Suppressor macrophage treated with lipopolysaccharide for 4 hours (primary cell): ENCODE measurements around the gene SIGLEC15.

Experiments
- DNase-seq: peaks from one replicate; pipeline ENCODE4 v3.0.0-alpha.2; 2020

The SIGLEC15 gene

DNA sequence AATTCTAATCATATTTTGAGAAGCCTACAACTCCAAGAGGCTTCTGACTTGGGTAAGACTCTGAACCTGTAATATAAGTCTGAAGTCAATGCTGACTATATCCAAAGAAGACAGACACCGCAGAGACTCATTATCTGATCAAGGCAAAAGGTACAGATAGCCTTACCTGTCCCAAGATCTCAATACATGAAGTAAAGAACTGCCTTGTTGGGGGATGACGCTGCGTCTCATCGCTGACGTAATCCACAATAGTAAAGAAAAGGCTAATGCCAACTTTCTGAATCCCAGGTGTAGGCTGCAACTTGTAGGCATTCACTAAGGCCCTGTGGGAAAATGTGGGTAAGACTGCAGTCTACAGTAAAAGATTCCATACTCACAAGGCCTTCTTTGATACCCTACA is 62.1 kb downstream of the SIGLEC15 start:
- DNase-seq = no peak

DNA sequence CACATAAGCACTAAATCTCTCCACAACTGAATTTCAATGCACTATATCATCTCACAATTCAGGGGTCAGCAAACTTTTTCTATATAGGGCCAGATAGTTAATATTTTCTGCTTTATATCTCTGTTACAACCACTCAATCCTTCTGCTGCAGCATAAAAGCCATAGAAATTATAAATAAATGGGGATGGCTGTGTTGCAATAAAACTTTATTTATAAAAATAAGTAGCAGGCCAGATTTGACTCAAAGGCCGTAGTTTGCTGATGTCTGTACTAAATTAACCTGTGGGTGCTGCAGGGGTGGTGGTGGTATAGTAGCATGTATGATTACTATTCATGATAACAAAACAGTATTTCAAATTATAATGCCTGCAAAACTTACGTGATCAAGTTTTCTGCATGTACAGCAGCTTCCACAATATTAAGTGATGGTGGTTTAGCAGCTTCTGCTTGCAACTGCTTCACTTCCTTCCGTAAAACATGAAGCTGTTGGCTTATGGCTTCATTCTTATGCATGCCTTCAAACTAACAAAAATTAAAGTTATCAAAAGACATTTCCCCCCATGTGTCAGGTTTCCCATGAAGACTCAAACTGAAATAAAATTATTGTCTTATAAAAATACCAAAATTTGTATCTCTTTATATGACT is 64.1 kb downstream of the SIGLEC15 start:
- DNase-seq = peak; percentile 16

DNA sequence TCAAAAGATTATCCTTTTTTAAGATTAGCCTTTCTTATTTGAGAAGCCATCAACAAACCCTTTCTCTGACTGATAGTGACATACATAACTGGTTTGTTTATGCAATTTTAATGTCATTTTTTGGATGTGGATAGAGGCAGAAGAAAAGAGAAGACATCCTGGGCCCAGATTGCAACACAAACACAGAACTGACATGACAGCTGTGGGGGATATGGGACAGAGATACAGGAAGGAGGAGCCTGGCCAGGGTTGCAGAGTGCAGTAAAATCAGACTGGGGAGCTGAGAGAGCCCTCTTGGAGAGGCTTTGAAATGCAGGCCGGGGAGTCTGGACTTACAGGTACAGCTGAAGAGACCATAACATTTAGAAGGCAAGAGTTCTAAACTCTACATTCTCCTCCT is 65.1 kb downstream of the SIGLEC15 start:
- DNase-seq = peak; percentile 78

- DNase-seq = no peak
These were observed 66.3 kb downstream of the SIGLEC15 start for GRCh38 chr18:45891806-45892205.
